ENCODE data around the gene AP4E1. TPM values are rescaled to one million over a fixed set of nuclear protein-coding genes. Genes with fewer than 3 reads are reported as not detected.
"Not testable (repeated sequence)": the region's sequence is repeated elsewhere in the genome, so short reads cannot be mapped to it uniquely, and the experiment has no call there.

Gene AP4E1
- total RNA-seq, 1 experiment from 2014 or later: 6.0 TPM

DNA sequence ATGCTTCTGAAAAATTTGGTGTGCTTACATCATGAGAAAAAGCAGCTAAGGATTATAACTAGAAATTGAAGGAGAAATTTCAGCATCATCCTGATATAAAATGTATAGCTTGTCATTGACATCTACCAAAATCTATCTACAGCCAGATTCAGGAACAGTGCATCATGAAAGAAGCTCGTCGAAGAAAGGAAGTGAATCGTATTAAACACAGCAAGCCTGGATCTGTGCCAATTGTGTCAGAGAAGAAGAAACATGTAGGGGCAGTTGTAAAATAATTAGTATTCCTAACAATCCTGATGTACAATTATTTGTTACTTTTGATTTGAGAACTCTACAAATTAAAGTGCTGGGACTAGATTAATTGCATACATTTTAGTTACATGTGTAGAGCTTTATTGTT lies 37.2 kb downstream of the AP4E1 start:
- DNase-seq (ENCODE audit: low spot score): no peak

DNA sequence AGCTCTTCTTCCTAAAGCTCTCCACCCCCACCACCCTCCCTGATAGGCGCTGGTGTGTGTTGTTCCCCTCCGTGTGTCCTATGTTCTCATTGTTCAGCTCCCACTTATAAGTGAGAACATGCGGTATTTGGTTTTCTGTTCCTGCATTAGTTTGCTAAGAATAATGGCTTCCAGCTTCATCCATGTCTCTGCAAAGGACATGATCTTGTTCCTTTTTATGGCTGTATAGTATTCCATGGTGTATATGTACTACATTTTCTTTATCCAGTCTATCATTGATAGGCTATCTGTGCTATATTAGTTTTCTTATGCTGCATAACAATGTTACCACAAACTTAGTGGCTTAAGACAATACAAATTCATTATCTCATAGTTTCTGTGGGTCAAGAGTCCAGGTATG lies 42.3 kb downstream of the AP4E1 start:
- not testable (repeated sequence) for DNase-seq (ENCODE audit: low spot score)

DNA sequence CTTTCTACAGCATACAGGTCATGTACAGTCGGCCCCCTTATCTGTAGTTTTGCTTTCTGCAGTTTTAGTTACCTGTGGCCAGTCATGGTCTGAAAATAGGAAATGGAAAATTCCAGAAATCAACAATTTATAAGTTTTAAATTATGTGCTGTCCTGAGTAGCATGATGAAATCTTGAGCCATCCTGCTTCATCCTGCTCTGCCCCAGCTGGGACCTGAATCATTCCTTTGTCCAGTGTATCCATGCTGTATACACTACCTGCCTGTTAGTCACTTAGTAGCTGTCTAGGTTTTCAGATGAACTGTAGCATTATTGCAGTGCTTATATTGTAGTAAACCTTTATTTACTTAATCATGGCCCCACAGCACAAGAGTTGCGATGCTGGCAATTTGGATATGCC lies 44.8 kb downstream of the AP4E1 start:
- DNase-seq (ENCODE audit: low spot score): peak; percentile 23

DNA sequence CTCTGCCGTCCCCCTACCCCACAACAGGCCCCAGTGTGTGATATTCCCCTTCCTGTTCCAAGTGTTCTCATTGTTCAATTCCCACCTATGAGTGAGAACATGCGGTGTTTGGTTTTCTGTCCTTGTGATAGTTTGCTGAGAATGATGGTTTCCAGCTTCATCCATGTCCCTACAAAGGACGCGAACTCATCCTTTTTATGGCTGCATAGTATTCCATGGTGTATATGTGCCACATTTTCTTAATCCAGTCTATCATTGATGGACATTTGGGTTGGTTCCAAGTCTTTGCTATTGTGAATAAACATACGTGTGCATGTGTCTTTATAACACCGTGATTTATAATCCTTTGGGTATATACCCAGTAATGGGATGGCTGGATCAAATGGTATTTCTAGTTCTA lies 46.4 kb downstream of the AP4E1 start:
- not testable (repeated sequence) for DNase-seq (ENCODE audit: low spot score)

DNA sequence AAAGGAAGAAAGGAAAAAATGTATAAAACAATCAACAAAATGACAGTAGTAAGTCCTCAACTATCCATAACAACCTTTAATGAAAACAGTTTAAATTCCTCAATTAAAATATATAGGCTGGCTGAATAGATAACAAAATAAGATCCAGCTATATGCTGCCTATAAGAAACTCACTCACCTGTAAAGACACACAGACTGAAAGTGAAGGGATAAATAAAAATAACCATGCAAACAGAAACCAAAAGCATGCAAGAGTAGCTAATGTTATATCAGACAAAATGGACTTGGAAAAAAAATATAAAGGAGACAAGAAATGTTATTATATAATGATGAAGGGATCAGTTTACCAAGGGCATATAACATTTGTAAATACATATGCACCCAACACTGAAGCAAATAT lies 51.2 kb downstream of the AP4E1 start:
- DNase-seq (ENCODE audit: low spot score): no peak

DNA sequence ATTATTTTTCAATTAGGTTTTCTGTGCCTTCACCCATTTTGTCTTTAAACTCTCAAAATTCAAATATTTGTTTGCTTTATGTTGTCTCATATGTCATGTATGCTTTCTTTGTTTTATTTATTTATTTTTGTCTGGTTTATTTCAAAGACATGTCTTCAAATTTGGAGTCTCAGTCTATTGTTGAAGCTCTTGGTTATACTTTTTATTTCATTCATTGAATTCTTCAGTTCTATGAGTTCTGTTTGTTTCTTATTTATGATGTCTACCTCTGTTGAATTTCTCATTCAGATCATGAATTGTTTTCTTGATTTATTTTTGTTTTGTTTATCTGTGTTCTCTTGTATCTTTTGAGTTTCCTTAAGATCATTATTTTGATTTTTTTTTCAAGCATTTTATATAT lies 55.6 kb downstream of the AP4E1 start:
- no peak for DNase-seq (ENCODE audit: low spot score)

DNA sequence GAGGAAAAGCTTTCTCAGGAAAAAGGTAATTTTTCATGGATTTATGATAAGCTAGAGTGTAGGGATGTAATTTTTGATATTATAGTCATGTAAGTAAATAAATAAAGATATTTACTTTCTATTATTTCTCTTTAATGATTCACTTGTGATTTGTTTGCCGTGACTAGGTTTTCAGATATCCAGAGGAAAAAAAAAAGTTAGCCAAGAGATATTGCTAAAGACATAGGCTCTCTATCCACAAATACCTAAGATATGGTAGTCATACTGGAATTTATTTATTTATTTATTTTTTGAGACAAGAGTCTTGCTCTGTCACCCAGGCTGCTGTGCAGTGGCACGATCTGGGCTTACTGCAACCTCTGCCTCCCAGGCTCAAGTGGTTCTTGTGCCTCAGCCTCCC lies 59.9 kb downstream of the AP4E1 start:
- no peak for DNase-seq (ENCODE audit: low spot score)

DNA sequence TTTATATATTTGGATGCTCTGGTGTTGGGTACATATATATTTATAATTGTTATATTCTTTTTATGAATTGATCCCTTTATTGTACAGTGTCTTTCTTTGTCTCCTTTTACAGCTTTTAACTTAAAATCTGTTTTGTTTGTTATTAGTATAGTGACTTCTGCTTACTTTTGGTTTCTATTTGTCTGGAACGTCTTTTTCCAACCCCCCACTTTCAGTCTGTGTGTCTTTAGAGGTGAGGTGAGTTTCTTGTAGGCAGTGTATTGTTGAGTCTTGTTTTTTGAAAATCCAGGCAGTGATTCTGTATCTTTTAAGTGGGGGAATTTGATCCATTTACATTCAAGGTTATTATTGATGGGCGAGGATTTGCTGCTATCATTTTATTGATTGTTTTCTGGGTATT lies 62.0 kb downstream of the AP4E1 start:
- DNase-seq (ENCODE audit: low spot score): no peak

DNA sequence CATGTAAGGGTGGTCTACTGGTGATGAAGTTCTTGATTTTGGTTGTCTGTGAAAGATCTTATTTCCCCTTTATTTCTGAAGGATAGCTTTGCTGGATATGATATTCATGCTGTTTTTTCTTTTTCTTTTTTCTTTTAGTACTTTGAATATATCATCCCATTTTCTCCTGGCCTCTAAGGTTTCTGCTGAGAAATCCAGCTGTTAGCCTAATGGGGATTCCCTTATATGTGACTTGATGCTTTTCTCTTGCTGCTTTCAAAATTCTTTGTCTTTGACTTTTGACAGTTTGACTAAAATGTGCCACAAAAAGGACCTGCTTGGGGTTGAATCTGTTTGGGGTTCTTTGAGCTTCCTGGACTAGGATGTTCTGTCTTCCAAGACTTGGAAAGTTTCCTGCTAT lies 62.6 kb downstream of the AP4E1 start:
- DNase-seq (ENCODE audit: low spot score): no peak

DNA sequence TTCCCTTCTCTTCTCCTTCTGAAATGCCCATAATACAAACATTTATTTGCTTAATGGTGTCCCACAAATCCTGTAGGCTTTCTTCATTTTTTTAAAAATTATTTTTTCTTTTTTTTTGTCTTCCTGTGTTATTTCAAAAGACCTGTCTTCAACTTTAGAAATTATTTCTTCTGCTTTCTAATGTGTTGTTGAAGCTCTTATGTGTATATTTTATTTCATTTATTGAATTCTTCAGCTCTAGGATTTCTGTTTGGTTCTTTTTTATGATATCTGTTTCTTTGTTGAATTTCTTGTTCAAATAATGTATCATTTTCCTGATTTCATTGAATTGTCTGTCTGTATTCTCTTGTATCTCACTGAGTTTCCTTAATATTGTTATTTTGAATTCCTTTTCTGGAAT lies 63.1 kb downstream of the AP4E1 start:
- DNase-seq (ENCODE audit: low spot score): no peak

DNA sequence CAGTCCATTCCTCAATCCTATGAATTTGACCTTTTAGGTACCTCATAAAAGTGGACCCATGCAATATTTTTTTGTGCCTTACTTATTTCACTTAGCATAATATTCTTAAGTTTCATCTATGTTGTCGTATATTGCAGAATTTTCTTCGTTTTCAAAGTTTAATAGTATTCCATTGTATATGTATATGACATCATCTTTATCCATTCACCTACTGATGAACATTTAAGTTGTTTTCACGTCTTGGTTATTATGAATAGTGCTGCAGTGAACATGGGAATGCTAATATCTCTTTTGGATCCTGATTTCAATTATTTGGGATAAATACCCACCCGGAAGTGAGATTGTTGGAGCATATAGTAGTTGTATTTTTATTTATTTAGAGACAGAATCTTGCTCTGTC lies 65.1 kb downstream of the AP4E1 start:
- no peak for DNase-seq (ENCODE audit: low spot score)

DNA sequence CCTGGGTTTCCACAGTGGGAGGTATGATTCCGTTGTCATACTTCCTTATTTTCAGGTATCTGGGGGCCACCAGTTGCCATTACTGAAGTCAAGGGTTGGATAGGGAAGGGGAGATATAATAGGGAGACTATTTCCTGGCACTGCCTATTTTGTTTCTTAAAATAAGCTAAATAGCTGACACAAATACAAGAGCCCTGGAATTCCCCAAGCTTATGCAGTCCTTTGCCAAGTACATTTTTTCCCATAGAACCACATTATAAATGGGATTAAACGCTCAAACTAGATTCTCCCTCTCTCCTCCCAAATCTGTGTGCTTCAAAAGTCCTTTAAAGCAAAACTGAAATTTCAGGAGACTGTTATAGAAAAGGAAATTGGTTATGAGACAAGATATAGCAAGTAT lies 68.7 kb downstream of the AP4E1 start:
- no peak for DNase-seq (ENCODE audit: low spot score)

DNA sequence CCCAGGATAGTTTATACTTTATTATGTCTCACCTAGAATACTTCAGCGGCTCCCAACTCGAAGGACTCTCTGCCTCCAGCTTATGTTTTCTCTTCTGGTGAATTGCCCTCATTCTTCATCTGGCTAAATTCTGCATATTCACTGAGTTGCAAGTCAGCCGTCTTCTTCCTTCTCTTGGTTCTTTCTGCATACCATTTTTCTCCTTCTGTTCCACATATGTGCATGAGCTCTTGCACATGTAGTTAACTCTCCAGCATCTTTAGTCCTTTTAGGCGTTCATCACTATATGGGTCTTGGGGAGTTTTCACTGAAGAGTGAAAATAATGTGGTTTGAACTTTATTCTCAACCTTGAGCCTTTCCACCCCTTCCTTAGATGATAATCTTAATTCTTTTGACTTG lies 70.1 kb downstream of the AP4E1 start:
- DNase-seq (ENCODE audit: low spot score): no peak

DNA sequence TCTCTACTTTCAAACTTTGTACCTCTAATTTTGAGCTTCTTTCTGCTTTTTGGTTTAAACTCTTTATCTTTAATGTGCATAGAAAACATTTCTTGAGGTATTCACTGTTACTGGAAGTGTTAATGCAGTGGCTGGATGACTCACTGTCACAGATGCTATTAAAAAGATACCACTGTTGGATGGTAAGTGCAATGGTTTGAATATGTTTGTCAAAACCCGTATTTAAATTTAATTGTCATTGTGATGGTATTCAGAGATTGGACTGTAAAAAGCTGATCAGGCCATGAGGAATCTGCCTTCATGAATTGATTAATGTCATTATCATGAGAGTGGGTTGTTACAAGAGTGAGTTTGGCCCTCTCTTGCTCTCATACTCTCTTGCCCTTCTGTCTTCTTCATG lies 70.6 kb downstream of the AP4E1 start:
- no peak for DNase-seq (ENCODE audit: low spot score)

DNA sequence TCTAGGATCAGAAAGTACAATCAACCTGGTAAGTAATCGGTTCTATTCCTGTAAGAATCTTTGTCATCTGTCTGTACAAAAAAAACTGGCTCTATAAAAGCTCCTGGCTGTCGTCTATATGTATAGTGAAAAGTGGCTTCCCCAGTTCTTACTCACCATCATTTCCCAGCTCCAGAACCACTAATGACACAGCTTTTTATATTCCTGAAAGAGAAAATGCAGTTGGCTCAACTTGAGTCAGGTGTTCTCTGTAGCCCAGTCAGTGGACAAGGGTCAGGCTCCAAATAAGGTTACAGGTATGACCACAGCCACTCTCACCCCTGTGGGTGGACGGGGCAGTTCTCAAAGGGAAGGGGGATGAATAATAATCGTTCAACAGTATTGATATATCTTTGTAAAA lies 85.1 kb downstream of the AP4E1 start:
- DNase-seq (ENCODE audit: low spot score): no peak

DNA sequence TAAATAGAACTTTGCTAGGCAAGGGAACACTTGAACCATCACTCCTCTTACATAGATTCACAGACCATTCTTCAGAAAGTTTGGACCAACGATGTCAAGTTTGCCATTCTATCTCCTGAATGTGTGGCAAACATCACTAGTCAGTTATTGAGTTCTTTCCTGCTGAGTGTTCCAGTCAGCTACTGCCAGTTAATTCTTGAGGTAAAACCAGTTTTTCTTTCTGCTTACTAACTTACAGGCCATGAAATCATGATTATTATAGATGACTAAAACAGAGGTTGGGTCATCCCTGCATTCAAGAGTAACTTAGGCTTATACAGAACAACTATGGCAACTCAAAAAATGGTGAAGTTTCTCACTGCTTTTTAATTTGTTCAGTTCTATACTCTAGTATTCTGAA lies 88.2 kb downstream of the AP4E1 start:
- no peak for DNase-seq (ENCODE audit: low spot score)

DNA sequence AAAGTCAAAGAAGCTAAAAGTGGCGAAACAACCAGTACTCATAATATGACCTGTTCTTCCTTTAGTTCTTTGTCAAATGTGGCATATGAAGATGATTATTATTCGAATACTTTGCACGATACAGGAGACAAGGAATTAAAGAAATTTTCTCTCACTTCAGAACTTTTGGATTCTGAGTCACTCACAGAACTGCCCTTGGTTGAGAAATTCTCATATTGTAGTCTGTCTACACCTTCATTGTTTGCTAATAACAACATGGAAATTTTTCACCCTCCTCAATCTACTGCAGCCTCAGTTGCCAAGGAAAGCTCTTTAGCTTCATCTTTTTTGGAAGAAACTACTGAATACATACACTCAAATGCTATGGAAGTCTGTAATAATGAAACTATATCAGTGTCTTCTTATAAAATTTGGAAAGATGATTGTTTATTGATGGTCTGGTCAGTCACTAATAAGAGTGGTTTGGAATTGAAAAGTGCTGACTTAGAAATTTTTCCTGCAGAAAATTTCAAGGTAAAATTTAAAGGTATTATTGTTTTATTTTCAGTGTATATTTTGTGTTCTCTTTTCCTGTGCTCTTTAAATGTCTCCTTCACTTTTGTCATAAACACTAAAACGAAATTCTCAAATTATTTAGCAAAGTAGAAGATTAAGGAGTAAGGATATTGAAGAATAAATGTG lies 89.0 kb downstream of the AP4E1 start:
- DNase-seq (ENCODE audit: low spot score): no peak

DNA sequence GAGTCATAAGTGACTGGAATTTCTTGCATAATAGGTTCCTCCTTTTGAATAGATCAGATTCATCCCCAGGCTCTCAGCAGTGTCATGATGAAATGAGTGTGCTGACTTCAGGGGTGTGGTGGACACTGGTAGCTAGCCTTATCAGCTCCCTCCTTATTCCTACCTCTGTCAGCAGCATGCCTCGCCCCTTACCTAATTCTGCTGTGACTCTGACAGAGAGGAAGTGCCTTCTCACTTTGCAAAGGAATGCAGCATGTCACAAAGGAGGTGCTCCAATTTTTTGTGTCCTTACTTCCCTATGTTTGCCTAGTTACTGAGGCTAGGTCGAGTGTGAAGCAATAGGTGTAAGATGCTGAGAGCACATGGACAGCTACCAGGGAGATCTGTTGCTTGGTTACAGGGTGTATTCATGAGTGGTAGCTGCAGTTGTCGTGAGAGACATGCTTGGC lies 95.6 kb downstream of the AP4E1 start:
- no peak for DNase-seq (ENCODE audit: low spot score)

DNA sequence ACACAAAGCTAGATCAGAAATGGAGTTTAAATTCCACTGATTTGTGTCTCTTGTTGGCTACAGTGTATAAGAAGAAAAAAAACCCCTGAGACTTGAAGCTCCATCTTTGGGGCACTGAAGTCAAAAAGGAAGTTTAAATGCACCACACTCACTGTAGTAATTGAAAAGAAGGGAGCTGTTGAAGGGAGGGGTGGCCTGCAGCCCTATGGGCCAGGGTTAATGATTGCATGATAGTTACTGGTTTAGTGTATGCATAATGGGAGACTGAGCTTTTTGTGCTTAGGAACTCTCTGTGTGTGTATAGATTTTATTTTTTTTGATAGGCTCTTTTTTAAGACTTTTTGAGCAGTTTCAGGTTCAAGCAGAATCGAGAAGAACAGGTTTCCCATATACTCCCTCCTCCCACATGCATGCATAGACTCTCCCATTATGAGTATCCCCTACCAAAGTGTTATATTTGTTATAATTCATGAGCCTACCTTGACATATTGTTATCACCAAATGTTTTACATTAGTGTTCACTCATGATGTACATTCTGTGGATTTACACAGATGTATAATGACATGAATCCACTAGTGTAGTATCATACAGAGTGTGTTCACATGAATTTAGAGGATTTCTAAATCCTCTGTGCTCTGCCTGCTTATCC lies 98.0 kb downstream of the AP4E1 start:
- no peak for DNase-seq (ENCODE audit: low spot score)

DNA sequence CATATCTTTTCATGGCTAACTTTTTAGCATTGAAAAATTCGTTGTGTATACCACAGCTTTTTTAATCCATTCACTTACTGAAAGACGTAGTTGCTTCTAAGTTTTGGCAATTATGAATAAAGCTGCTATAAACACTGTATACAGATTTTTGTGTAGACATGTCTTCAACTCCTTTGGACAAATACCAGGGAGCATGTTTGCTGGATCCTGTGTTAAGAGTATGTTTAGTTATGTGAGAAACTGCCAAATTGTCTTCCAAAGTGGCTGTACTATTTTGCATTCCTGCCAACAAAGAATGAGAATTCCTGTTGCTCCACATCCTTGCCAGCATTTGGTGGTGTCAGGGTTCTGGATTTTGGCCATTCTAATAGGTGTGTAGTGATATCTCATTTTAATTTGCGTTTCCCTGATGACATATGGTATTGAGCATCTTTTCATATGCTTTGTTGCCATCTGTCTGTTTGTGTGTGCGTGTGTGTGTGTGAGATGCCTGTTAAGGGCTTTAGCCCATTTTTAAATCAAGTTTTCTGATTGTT lies 98.7 kb downstream of the AP4E1 start:
- DNase-seq (ENCODE audit: low spot score): no peak

DNA sequence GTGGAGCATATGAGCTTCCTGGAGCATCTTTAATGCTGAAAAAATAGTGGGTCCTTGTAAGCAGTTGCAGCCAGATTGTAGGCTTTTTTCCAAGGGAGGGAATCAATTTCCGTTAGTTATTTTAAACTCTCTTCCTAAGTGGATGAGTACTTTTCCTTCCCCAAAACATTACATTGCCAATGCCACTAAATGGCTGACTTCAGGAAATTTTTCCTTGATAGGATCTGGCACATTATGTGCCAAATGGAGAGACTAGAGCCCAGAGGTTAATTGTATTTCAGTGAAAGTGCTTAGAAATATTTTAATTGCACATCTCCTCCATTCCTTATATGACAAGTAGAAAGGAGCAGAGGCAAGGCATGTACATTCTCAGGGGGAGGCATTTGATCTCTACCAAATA lies 102.7 kb downstream of the AP4E1 start:
- DNase-seq (ENCODE audit: low spot score): no peak

DNA sequence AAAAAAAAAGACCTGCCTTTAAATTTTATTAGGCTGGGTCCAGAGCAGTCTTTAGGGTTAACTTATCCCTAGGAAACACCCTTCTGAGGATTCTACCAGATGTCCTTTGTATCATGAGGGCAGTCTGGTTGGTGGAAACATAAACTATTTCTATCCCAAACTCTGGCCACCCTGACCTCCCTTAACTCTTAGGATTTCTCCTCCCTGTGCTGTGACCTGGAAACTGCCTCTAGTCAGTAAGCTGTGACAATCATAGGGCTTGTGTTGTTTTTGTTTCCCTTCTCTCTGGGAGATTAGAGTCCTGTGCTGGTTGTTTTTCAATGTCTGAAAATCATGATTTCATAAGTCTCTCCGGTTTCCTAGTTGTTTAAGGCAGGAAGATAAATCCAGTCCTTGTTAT lies 108.1 kb downstream of the AP4E1 start:
- no peak for DNase-seq (ENCODE audit: low spot score)

DNA sequence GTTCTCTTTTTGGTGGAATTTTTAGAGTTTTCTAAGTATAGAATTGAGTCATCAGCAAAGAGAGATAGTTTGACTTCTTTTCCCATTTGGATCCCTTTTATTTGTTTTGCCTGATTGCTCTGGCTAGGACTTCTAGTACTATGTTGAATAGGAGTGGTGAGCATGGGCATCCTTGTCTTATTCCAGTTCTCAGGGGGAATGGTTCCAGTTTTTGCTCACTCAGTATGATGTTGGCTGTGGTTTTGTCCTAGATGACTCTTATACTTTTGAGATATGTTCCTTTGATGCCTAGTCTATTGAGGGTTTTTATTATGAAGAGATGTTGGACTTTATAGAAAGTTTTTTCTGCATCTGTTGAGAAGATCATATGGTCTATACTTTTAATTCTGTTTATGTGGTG lies 113.7 kb downstream of the AP4E1 start:
- DNase-seq (ENCODE audit: low spot score): no peak

DNA sequence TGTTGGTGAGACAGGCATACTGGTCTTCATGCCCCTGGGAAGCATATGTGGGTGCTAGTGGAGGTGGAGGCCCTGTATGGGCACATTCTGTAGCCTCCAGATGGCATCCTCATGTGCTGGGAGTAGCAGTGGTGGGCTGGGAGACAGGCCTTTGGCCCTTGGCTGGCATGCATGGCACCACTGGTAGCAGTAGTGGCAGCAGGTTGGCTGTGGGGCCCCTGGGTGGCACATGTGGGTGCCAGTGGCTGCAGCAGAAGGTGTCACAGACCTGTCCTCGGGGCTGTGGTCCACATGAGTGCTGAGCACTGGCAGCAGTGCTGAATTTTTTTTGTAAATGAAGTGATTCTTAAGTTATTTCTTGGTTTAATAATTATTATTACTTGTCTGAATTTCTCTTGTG lies 115.0 kb downstream of the AP4E1 start:
- DNase-seq (ENCODE audit: low spot score): no peak
